HG03442 (cell line): ENCODE data around the gene CDYL.
"Not testable (repeated sequence)": the region's sequence is repeated elsewhere in the genome, so short reads cannot be mapped to it uniquely, and the experiment has no call there.

Experiments used
- ATAC-seq: cut with Tn5 transposase; IDR thresholded peaks from one replicate; pipeline ENCODE4 v1.9.1; 2021; ENCODE audit warnings: mild to moderate bottlenecking, moderate library complexity; ENCODE audit not compliant: unreplicated experiment

CDYL gene

GRCh38 chr6:4803343-4803744, 27.1 kb downstream of the CDYL start:
- no peak for ATAC-seq

- ATAC-seq: no peak
Measured at GRCh38 chr6:4804095-4804494, 27.9 kb downstream of the CDYL start.

- no peak for ATAC-seq
Measured at GRCh38 chr6:4805553-4806336, 29.5 kb downstream of the CDYL start.

GRCh38 chr6:4806337-4806725, 30.1 kb downstream of the CDYL start:
- no peak for ATAC-seq

- ATAC-seq: no peak
Measured at GRCh38 chr6:4806791-4807190, 30.6 kb downstream of the CDYL start.

- no peak for ATAC-seq
Measured at GRCh38 chr6:4808396-4808795, 32.2 kb downstream of the CDYL start.

GRCh38 chr6:4809999-4810918, 34.1 kb downstream of the CDYL start:
- no peak for ATAC-seq

- ATAC-seq: no peak
Measured at GRCh38 chr6:4812068-4812467, 35.9 kb downstream of the CDYL start.

- ATAC-seq: no peak
Measured at GRCh38 chr6:4813055-4813454, 36.9 kb downstream of the CDYL start.

- no peak for ATAC-seq
Measured at GRCh38 chr6:4814212-4814611, 38.0 kb downstream of the CDYL start.

- no peak for ATAC-seq
Measured at GRCh38 chr6:4814987-4815386, 38.8 kb downstream of the CDYL start.

- no peak for ATAC-seq
Measured at GRCh38 chr6:4815584-4815983, 39.4 kb downstream of the CDYL start.

- ATAC-seq: no peak
Measured at GRCh38 chr6:4816904-4817303, 40.7 kb downstream of the CDYL start.

- no peak for ATAC-seq
Measured at GRCh38 chr6:4817551-4817950, 41.3 kb downstream of the CDYL start.

- no peak for ATAC-seq
Measured at GRCh38 chr6:4818272-4818938, 42.2 kb downstream of the CDYL start.

- no peak for ATAC-seq
Measured at GRCh38 chr6:4819706-4820283, 43.6 kb downstream of the CDYL start.

GRCh38 chr6:4820704-4821276, 44.6 kb downstream of the CDYL start:
- ATAC-seq: no peak

- ATAC-seq: no peak
Measured at GRCh38 chr6:4822476-4822875, 46.3 kb downstream of the CDYL start.

- ATAC-seq: no peak
Measured at GRCh38 chr6:4828187-4828698, 52.0 kb downstream of the CDYL start.

GRCh38 chr6:4829089-4829488, 52.9 kb downstream of the CDYL start:
- no peak for ATAC-seq

- ATAC-seq: not testable (repeated sequence)
Measured at GRCh38 chr6:4835540-4835939, 59.3 kb downstream of the CDYL start.
